ENCODE measurements around the gene SPATA31E1. TPM values are rescaled to one million over a fixed set of nuclear protein-coding genes. Genes with fewer than 3 reads are reported as not detected.

The SPATA31E1 gene
- polyA plus RNA-seq, 1 donor (not counting 4 experiments of a cell fraction or from before 2014, with no cell fraction given) = not detected

DNA sequence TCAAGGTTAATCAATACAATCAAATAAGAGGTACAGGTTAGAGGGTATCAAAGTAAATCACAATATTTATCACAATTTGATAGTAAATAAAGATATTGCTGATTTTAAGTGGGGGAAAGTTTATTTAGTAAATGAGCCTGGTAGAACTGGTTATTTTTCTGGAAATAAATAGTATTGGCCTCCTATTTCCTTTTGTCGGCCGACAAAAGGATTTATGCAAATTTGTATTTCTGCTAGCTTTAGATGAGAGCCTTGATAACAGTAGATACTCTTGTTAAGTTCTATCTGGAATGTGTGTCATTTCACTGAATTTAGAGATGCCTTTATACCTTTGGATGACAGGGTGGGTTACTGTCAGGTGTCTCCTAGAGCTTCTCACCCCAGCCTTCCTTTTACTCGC, 17.8 kb upstream of the SPATA31E1 start:
- no peaks in the 10 kb centered on the region for H4K20me1 ChIP-seq (ENCODE audit: control insufficient read depth, extremely low read depth, insufficient read depth, low read length)
- DNase-seq (ENCODE audit: low read depth, low spot score) (no peak), FAIRE-seq (no peak)
- H2AFZ ChIP-seq (ENCODE audit: control insufficient read depth, low read length) = no peak overlapping the region
- H3K79me2 ChIP-seq (ENCODE audit: control insufficient read depth, insufficient read depth, low read length) = no peaks in the 10 kb centered on the region
- H3K9me3 ChIP-seq (ENCODE audit: control insufficient read depth, low read depth, low read length) = no peaks in the 10 kb centered on the region
- H3K27me3 ChIP-seq (ENCODE audit: control insufficient read depth, extremely low read depth, insufficient read depth, low read length) = no peaks in the 10 kb centered on the region
- H3K36me3 ChIP-seq (ENCODE audit: control insufficient read depth in 2 of 2, extremely low read depth in 1 of 2, insufficient read depth in 2 of 2, low read length in 2 of 2) = no peaks in the 10 kb centered on the region
- H3K9me1 ChIP-seq (ENCODE audit: control insufficient read depth, extremely low read depth, insufficient read depth, low read length) = no peaks in the 10 kb centered on the region
- H3K4me3 ChIP-seq (ENCODE audit: control insufficient read depth in 2 of 3, extremely low read depth in 1 of 3, insufficient read depth in 2 of 3, low read depth in 1 of 3, low read length in 3 of 3) = no peak overlapping the region
- H3K9ac ChIP-seq (ENCODE audit: control insufficient read depth, extremely low read depth, insufficient read depth, low read length) = no peak overlapping the region
- H3K27ac ChIP-seq (ENCODE audit: control insufficient read depth, insufficient read depth, low read length) = no peak overlapping the region
- no peak for TF ChIP-seq EZH2 (IDR thresholded peaks at IDR 0.05; ENCODE audit: low read length)
- TF ChIP-seq, protein P1, sequence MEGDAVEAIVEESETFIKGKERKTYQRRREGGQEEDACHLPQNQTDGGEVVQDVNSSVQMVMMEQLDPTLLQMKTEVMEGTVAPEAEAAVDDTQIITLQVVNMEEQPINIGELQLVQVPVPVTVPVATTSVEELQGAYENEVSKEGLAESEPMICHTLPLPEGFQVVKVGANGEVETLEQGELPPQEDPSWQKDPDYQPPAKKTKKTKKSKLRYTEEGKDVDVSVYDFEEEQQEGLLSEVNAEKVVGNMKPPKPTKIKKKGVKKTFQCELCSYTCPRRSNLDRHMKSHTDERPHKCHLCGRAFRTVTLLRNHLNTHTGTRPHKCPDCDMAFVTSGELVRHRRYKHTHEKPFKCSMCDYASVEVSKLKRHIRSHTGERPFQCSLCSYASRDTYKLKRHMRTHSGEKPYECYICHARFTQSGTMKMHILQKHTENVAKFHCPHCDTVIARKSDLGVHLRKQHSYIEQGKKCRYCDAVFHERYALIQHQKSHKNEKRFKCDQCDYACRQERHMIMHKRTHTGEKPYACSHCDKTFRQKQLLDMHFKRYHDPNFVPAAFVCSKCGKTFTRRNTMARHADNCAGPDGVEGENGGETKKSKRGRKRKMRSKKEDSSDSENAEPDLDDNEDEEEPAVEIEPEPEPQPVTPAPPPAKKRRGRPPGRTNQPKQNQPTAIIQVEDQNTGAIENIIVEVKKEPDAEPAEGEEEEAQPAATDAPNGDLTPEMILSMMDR (optimal IDR thresholded peaks at IDR 0.05 in 1 of 3, IDR thresholded peaks at IDR 0.05 in 1 of 3, conservative IDR thresholded peaks at IDR 0.05 in 1 of 3; ENCODE audit: extremely low read depth in 1 of 3, insufficient read depth in 2 of 3, low read length in 3 of 3) = no peak
- H3K4me1 ChIP-seq (ENCODE audit: control insufficient read depth, extremely low read depth, insufficient read depth, low read length) = peaks cover 10% of the 10 kb centered on the region
- dilution Hi-C loops (cut with MboI; ENCODE audit: extremely low pct_ligation_motif_present, low sequenced_read_pairs) = no loop called here
- no peak overlapping the region for H3K4me2 ChIP-seq (ENCODE audit: control insufficient read depth, extremely low read depth, insufficient read depth, low read depth, low read length)

DNA sequence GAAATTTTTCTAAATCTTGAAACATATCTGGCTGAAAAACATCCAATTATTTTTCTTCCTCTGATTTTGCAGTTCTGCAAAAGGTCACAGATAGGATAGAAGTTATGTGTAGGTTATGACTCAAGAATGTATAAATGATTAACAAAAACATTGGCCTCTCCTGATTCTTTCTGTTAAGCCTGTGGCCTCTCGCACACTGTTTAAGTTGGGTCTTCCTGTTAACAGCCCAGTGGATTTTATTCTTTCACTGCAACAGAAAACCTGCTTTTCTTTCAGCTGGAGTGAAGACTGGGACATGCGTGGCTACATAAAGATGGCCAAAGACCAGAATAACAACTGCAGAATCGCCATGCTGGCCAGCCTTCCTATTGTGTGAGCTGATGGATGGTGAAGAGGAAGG, 17.1 kb upstream of the SPATA31E1 start:
- Histone ChIP-seq H3K27ac (ENCODE audit: control insufficient read depth, insufficient read depth, low read length) (no peak overlapping the region), H3K9me1 (ENCODE audit: control insufficient read depth, extremely low read depth, insufficient read depth, low read length) (no peaks in the 10 kb centered on the region), H2AFZ (ENCODE audit: control insufficient read depth, low read length) (no peak overlapping the region), H3K79me2 (ENCODE audit: control insufficient read depth, insufficient read depth, low read length) (no peaks in the 10 kb centered on the region), H4K20me1 (ENCODE audit: control insufficient read depth, extremely low read depth, insufficient read depth, low read length) (no peaks in the 10 kb centered on the region), H3K4me1 (ENCODE audit: control insufficient read depth, extremely low read depth, insufficient read depth, low read length) (peaks cover 10% of the 10 kb centered on the region), H3K4me3 (ENCODE audit: control insufficient read depth in 2 of 3, extremely low read depth in 1 of 3, insufficient read depth in 2 of 3, low read depth in 1 of 3, low read length in 3 of 3) (no peak overlapping the region), H3K9ac (ENCODE audit: control insufficient read depth, extremely low read depth, insufficient read depth, low read length) (no peak overlapping the region), H3K9me3 (ENCODE audit: control insufficient read depth, low read depth, low read length) (no peaks in the 10 kb centered on the region), H3K4me2 (ENCODE audit: control insufficient read depth, extremely low read depth, insufficient read depth, low read depth, low read length) (no peak overlapping the region), H3K27me3 (ENCODE audit: control insufficient read depth, extremely low read depth, insufficient read depth, low read length) (no peaks in the 10 kb centered on the region), H3K36me3 (ENCODE audit: control insufficient read depth in 2 of 2, extremely low read depth in 1 of 2, insufficient read depth in 2 of 2, low read length in 2 of 2) (no peaks in the 10 kb centered on the region)
- dilution Hi-C loops (cut with MboI; ENCODE audit: extremely low pct_ligation_motif_present, low sequenced_read_pairs) = no loop called here
- TF ChIP-seq, protein P1 (optimal IDR thresholded peaks at IDR 0.05 in 1 of 3, IDR thresholded peaks at IDR 0.05 in 1 of 3, conservative IDR thresholded peaks at IDR 0.05 in 1 of 3; ENCODE audit: extremely low read depth in 1 of 3, insufficient read depth in 2 of 3, low read length in 3 of 3) = no peak
- TF ChIP-seq EZH2 (IDR thresholded peaks at IDR 0.05; ENCODE audit: low read length) = no peak
- FAIRE-seq (no peak), DNase-seq (ENCODE audit: low read depth, low spot score) (no peak)
